NCI-H2171 treated with DMSO at 0.1 percent for 48 hours (cell line): ENCODE data around the gene PTCD2.
A peak's percentile ranks its signal among the peaks of the same experiment; 100 is the strongest.
"Not testable (repeated sequence)": the region's sequence is repeated elsewhere in the genome, so short reads cannot be mapped to it uniquely, and the experiment has no call there.

ENCODE experiments used
- DNase-seq: peaks from one replicate; lab custom pipeline; 2025; lab: John Stamatoyannopoulos, UW

Gene PTCD2

DNA sequence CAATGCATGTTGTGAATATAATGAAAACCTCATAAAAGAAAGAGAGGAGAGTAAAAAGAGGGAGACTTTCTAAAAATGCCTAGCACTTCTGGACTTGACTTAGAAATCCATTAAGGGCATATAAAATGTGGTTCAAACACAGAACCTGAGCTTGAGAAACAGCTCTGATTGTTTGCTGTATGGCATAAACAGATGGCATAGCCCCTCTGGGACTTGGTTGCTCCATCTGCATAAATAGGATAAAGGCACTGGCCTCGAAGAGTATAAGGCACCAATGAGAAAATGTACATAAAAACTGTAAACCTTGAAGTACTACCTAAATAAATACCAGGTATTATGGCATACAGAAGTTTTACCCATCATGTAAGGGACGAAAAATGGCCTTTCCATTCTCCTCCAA lies 23.9 kb upstream of the PTCD2 start:
- DNase-seq = peak; percentile 89

DNA sequence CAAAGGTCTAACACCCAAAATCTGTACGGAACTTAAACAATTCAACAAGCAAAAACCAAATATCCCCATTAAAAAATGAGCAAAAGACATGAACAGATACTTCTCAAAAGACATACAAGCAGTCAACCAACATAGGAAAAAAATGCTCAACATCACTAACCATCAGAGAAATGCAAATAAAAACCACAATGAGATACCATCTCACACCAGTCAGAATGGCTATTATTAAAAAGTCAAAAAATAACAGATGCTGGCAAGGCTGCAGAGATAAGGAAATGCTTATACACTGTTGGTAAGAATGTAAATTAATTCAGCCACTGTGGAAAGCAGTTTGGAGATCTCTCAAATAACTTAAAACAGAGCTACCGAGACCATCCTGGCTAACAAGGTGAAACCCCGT lies 22.0 kb upstream of the PTCD2 start:
- DNase-seq = not testable (repeated sequence)

DNA sequence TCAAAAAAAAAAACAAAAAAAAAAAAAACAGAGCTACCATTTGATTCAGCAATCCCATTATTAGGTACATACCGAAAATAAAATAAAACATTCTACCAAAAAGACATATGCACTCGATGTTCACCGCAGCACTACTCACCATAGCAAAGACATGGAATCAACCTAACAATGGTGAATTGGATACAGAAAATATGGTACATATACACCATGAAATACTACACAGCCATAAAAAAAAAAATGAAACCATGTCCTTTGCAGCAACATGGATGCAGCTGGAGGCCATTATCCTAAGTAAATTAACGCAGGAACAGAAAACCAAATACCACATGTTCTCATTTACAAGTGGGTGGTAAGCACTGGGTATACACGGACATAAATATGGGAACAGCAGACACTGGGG lies 21.5 kb upstream of the PTCD2 start:
- no peak for DNase-seq

DNA sequence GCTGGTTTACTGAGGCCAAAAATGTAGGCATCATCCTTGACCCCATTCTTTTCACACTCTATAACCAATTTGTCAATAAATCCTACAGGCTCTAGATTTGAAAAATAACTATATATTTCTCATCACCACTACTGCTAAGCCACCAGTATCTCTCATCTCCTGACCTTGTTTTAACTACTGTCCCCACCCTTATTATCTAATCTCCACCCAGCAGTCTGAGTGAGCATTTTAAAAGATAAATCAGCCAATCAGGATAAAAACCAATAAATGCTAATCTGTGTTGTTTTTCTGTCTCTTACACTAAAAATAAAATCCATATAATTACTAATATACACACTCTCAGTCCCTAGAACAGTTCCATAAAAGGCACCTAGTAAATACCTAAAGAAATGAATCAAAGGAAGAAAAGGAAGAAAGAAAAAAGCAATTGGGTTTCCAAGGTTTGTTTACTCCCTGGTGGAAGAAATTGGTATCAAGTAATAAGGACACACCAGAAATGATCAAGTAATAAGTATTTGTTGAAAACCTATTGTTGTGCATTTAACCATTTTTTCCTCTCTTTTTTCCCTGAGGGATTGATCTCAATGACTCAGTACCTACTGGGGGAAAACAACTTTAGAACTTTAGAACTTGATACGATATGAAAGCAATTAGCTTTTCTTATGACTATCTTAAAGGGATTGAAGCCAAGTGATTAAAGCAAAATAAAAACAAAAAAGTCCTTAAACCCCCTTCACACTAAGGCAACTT lies 19.4 kb upstream of the PTCD2 start:
- no peak for DNase-seq

DNA sequence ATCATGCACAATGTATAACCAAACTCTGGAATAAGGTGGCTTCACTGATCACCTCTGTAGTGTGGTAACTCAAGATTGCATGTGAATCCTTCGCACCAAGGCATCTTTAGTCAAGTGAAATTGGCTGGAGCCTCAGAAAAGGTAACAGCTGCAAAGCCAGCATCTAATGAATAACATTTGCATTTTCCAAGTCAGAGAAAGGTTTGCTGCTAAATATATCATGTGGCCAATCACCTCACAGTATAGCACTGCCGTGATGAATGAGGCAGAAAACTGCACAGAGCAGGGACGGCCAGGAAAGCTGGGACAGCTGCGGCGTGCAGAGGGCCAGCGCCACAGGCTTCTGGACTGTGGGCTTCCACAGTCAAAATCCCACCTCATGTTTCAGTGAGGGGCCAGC lies 18.6 kb upstream of the PTCD2 start:
- peak; percentile 74 for DNase-seq

DNA sequence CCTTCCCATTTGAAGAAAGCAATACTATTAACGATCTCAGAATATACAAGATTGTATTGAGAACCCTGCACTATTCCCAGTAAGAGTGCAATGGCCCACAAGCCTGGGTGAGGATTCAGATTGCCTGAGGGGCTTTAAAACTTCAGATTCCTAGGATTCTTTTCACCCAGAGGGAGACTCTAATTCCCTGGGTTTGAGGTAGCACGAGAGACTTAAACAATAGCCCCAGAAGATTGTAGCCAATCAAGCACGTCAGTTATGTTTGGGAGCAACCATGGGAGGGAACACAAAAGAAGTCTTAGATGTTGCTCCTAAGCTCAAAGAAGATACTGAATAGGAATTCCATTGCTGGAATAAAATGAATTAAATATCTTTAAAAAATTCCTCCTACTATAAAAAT lies 18.0 kb upstream of the PTCD2 start:
- DNase-seq = peak; percentile 32

DNA sequence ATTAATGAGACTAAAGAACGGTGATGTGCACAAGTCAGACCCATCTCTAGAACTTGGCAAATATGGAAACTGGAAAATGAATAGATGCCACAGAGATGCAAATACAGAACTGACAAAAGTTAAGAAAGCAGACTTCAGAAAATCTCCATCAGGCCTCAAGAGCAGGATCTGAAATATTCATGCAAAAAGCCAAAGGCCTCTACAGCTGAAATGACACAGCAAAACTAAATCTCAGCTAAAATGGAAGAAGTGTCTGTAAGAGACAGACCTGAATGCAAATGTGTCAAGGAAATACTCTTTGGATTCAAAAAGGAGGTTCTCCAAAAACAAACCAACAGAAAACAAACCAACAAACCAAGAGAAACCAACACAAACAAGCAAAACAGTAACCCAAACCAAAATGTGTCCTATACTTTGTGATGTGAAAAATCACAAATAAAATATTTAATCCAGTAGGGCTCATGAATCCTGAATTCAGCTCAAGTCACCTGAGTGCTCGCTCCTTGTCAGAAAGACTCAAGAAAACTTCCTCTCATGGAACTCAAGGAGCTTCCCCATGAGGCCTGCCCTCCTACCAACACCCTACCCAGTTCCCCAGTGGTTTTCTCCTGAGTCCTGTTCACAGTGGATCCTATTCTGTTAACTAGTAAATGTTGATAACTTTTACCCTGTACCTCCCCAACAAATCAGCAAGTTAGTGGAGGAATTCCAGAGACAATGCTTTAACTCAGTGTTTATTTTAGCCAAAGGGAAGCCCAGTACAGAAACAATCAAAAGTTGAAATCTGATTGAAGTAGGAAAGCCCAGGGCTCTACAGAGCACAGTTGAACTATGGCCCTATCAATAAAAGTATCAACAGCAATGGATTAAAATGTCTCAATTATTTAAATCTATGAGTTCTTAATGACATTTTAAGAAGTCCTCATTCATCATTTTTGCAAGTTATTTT lies 14.7 kb upstream of the PTCD2 start:
- DNase-seq = no peak

DNA sequence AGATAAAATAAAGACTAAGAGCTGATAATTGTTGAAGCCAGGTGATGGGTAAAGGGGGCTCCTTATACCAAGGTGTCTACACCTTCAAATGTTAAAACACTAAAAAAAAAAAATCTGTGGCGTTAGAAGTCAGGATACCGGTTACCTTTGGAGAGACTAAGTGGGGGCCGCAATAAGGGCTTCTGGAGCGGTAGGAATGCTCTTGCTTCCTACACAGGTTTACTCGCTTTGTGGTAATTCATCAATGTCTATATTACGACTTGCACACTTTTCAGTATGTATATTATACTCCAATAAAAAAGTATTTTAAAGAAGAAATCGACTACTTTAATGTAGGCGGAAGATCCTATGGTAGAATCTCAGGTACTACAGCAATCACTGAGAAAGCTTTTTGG lies 12.6 kb upstream of the PTCD2 start:
- no peak for DNase-seq

DNA sequence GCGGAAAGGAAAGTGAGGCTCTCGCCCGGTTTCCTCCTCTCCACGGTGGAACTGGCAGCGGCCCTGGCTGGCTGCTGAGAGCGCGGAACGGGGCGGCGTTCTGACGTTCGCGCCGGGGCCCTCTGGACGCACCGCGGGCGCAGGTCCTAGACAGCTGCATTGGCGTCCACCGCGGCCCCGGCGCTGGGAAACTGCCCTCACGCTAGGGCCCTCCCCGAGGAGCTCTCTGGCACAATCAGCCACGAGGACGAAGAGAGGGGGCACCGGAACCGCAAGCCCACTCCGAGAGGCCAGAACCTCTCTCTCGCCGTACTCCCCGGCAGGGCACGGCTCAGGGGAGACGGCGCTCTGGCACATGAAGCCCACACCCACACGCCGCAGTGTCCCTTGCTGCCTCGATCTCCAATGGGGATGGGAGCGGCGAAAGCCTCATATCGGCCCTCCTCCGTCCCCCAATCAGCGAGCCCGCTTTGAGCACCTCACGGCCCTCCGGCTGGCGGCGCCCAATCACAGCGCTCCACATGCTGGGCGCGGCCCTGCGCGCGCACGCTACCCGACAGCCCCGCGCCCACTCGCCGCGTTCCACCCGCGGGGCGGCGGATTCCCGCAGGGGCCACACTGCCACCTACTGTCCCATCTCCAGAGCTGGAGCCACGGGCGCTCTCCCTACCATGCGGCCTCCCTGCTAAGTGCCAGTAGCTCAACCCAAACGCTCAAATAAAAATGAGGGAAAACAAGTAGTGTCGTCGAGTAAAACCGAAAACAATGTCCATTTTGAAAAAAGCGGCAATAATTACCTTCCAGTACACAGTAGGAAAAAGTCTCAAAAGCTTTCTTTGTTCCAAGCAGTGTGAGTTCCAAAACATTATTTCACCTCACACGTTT lies 12.0 kb upstream of the PTCD2 start:
- peak; percentile 89 for DNase-seq

DNA sequence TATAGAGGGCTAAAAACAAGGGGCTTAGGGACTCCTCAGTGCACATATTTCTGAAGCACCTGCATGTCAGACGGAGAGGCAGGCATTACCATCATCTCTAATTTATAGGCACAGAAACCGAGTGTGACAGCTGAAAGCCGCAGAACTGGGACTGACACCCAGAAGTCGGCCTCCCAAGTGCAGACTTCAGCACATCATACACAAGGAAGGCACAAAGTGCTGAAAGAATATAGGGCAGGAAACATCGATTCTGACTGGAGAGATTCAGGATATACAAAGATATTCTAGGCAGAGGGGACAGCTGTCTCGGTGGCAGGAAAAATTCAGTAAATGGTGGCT lies 11.4 kb upstream of the PTCD2 start:
- no peak for DNase-seq

DNA sequence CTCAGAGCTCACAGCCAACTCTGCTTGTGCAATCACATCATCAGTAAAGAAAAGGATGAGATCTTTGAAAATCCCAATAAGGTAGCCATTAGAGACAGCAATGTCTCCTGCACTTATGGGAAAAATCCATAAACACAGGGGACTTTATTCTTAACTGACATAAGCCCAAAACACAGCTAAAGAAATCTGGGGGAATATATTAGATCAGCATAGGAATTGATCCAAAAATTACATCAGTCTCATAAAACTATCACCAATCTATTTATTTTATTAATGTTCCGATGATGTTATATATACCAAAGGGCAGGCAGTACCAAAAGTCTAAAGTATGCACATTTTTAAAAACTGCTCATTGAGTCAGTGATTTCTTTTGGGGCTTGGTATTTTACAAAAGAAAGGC lies 7.0 kb upstream of the PTCD2 start:
- DNase-seq = no peak

DNA sequence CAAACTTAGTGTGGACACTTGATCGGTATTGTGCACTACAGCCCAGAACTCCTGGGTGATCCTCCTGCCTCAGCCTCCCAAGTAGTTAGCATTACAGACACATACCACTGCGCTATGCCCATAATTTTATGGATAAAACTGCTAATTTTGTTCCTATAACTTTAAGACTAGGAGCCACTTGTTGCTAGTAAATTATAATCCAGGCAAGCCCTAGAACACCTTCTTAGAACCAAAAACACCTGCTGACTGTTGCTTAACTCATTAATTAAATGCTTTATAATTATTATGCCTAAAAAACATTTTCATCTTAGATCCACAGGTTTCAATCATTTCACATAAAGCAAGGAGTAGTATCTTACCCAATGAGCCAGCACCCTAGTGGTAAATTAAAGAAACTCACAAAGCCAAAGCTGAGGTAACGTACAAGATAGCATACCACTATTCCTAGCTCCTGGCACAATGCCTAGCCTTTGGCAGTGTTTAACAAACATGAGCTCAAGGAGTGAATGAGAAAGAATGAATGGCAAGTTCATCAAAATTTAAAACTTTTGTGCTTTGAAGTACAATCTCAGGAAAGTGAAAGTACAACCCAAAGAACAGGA lies 5.5 kb upstream of the PTCD2 start:
- peak; percentile 32 for DNase-seq

DNA sequence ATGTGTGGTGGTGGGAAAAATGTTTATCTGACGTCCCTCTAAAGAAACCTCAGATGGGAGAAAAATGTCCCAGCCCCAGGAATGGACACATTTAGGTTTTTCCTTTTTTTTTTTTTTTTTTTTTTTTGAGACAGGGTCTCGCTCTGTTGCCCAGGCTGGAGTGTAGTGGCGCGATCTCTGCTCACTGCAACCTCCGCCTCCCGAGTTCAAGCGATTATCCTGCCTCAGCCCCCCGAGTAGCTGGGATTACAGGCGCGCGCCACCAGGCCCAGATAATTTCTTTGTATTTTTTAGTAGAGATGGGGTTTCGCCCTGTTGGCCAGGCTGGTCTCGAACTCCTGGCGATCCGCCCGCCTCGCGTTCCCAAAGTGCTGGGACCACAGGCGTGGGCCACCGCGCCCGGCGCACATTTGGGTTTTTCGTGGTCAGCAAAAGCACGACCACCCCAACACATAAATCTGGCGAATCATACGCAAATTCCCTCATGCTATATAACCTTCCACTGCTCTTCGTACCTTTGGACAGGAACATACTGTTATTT lies 668 bp upstream of the PTCD2 start:
- not testable (repeated sequence) for DNase-seq

DNA sequence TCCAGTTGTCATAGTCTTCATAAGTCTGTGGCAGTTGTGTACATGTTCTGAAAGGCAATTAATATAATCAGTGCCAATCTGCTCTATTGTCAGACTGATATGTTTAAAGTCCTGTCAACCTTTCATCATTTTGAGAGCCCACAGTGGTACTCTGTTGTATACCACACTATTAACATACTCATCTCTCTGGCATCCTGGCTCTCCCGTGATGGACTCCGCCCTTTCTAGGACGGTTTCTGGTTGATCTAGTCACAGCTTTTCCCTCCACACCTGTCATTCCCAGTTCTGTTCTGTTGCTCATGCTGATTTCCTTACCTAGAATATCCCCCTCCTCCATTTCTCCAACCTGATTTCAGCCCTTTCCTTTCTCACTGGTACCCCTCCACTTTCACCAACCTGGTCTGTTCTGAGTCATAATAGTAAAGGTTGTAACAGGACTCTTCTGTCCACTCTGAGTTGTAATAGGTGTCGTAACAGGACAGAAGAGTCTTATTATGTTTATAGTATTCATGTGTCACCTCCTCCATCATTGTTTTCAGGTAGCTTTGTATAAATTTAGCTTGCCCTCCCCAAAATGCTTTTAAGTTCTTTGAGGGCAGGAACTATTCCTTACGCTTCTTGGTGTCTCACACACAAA lies 4.1 kb downstream of the PTCD2 start:
- DNase-seq = no peak

DNA sequence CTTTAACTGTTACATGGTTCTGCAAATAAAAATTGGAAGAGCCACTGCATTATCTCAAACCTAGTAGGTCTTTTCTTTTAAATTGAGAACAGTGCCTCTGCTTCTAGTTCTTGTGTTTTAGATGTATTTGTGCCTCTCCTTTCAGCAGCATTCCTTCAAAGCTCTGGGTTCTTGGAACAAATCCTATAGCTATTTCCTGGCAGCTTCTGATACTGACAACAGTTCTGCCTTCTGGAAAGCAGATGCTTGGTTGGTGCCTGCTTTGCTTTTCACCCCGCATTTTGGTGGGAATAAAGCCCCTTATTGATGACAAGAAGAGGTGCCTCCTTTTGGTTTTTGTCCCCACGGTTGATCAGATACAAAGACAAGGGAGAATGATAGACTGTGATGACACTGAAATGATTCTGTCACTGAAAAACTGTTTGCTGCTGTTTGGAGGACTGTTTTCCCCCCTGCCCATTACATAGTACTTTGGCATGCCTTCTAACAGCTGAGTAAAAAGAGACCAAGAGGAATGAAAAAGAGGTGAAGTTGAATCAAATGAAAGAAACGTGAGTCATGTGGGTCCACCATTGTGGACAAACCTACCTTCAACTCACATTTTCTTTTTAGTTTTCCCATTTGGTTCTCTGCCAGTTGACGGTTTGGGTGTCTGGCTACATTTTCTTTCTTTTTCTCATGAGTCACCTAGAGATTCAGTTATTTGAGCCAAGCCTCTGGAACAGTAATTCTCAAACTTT lies 5.6 kb downstream of the PTCD2 start:
- DNase-seq = no peak

DNA sequence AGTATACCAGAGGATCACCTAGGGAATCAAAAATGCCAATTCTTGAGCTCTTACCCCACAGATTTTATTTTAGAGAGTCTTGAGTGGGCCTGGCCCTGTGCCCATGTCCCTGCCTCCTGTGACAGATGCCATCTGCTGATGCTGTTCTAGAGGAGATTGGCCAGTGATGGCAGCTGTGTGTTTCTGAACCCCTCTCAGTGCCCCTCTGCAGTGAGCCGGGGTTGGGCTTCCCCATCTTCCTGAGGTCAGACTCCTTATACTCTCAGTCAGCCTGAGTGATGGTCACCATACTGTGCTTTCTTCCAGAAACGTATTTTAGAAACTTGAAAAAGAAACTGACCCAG lies 6.1 kb downstream of the PTCD2 start:
- peak; percentile 54 for DNase-seq

DNA sequence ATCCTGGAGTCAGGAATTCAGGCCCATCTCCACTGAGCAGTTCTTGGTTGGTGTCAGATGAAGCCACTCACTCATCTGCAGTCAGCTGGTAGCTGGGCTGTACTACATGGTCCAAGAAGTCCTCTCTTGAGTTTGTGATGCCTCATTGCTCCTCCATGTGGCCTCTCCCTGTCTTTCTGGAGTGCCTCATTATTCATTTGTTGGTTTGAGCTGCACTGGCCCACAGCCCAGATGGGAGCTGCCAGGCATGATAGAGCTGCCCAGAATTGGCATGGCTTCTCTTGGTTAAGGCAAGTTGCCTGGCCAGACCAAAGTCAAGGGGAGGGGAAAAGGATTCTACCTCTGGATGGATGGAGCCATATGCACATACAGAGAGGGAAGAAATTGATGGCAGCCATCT lies 8.0 kb downstream of the PTCD2 start:
- peak; percentile 42 for DNase-seq

DNA sequence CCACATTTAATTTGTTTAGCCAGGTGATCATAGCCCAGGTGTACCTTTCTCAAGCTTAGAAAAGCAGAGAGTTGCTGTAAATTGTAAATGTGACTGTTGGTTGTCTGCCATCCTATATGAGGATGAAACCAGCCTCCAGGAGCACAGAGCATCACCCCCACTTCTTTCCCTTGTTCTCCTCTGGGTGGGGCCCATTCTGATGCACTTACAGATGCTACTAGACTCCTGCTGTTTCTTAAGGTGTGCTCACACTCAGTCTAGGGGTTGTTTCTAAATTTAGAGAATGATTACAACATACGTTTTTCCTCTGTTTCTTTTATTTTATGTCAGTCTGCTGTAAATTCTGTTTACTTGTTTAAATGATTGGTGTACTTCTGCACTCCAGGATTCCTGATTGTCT lies 10.5 kb downstream of the PTCD2 start:
- no peak for DNase-seq

DNA sequence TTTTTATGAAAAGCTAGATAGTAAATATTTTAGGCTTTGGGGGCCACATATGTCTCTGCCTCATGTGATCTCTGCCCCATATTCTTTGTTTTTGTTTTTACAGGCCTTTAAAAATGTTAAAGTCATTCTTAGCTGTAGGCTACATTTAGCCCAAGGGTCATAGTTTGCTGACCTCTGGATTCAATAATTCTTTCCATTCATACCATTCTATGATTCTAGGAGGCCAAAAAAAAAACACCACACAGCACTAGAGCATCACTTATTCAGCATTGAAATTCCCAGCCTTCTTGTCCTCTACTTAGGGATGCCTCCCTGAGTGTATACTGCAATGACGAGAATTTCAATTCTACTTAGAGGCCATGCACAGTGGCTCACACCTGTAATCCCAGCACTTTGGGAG lies 17.0 kb downstream of the PTCD2 start:
- no peak for DNase-seq

DNA sequence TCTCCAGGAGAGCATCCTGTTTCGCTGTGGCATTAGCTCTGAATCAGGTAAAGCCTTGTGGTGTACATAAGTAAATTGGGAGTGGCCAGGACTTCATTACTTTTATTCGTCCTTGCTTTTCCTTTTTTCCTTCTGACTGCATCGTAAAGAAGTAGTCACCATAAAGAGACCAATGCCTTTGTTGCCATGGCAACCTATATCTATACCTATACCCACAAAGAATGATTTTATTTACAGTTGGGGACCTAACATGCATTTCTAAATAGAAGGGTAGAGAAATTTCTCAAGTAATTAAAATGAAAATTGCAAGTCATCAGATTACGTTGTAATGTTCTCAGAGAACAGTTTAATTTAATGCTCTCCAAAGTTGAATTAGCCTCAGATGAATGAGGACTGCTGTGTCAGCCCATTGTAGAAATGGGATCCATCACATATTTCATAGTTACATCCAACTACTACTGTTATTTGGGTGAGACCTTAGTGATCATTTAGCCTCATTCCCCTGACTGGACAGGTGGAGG lies 18.6 kb downstream of the PTCD2 start:
- DNase-seq = no peak
